Renal cortex interstitium (tissue), 15 donors: ENCODE data around the gene TLR3. TPM values are rescaled to one million over a fixed set of nuclear protein-coding genes. Genes with fewer than 3 reads are reported as not detected.
"Not testable (repeated sequence)": the region's sequence is repeated elsewhere in the genome, so short reads cannot be mapped to it uniquely, and the experiment has no call there.

Experiments
- DNase-seq, 11 donors: peaks; one replicate each; pipeline ENCODE4 v3.0.0-alpha.2; 2013; ENCODE audit warnings: low read depth in 9 of 11, low spot score in 4 of 11; ENCODE audit errors: extremely low read depth in 1 of 11
- long read RNA-seq, 16 experiments: transcript quantifications; one replicate each; lab custom pipeline, GENCODE V29; 2026
- polyA plus RNA-seq, 3 donors: library from polyadenylated mRNA; unstranded; fragments of 120-200 nt; gene quantifications; one replicate each; pipeline ENCODE4 v1.2.1, GENCODE V29; 2013; ENCODE audit not compliant: insufficient read length in 3 of 3

TLR3 gene
- polyA plus RNA-seq, result 10 to 100 TPM in 2 of 3 donors, 1 to 10 TPM in 1; 8.6 to 15.9 (median 12.1) TPM
- long read RNA-seq, donor 1, result 0 reads
- long read RNA-seq, donor 2, partial matches to known transcripts, result 0 of 3 reads
- long read RNA-seq, donor 2, other reads (novel, unspliced or antisense), result 0 of 3 reads
- long read RNA-seq, donor 3, full-length matches to known transcripts, result 2 of 2 reads
- long read RNA-seq, donor 3, partial matches to known transcripts, result 0 of 2 reads
- long read RNA-seq, donor 3, other reads (novel, unspliced or antisense), result 0 of 2 reads
- long read RNA-seq, donor 4, full-length matches to known transcripts, result 2 of 2 reads
- long read RNA-seq, donor 4, partial matches to known transcripts, result 0 of 2 reads
- long read RNA-seq, donor 4, other reads (novel, unspliced or antisense), result 0 of 2 reads
- long read RNA-seq, donor 5, result 0 reads
- long read RNA-seq, donor 6, full-length matches to known transcripts, result 3 of 3 reads
- long read RNA-seq, donor 6, partial matches to known transcripts, result 0 of 3 reads
- long read RNA-seq, donor 6, other reads (novel, unspliced or antisense), result 0 of 3 reads
- long read RNA-seq, donor 7, full-length matches to known transcripts, result 1 of 1 reads
- long read RNA-seq, donor 7, partial matches to known transcripts, result 0 of 1 reads
- long read RNA-seq, donor 7, other reads (novel, unspliced or antisense), result 0 of 1 reads
- long read RNA-seq, donor 8, result 0 reads
- long read RNA-seq, donor 9, full-length matches to known transcripts, result 2 of 2 reads
- long read RNA-seq, donor 9, partial matches to known transcripts, result 0 of 2 reads
- long read RNA-seq, donor 9, other reads (novel, unspliced or antisense), result 0 of 2 reads
- long read RNA-seq, donor 10, partial matches to known transcripts, result 0 of 1 reads
- long read RNA-seq, donor 10, other reads (novel, unspliced or antisense), result 0 of 1 reads
- long read RNA-seq, donor 11, result 0 reads
- long read RNA-seq, donor 12, partial matches to known transcripts, result 0 of 1 reads
- long read RNA-seq, donor 12, other reads (novel, unspliced or antisense), result 0 of 1 reads
- long read RNA-seq, donor 13, result 0 reads
- long read RNA-seq, donor 14, full-length matches to known transcripts, result 4 of 4 reads
- long read RNA-seq, donor 14, partial matches to known transcripts, result 0 of 4 reads
- long read RNA-seq, donor 14, other reads (novel, unspliced or antisense), result 0 of 4 reads
- long read RNA-seq, donor 15, result 0 reads
- long read RNA-seq, donor 16, full-length matches to known transcripts, result 3 of 3 reads
- long read RNA-seq, donor 16, partial matches to known transcripts, result 0 of 3 reads
- long read RNA-seq, donor 16, other reads (novel, unspliced or antisense), result 0 of 3 reads

DNA sequence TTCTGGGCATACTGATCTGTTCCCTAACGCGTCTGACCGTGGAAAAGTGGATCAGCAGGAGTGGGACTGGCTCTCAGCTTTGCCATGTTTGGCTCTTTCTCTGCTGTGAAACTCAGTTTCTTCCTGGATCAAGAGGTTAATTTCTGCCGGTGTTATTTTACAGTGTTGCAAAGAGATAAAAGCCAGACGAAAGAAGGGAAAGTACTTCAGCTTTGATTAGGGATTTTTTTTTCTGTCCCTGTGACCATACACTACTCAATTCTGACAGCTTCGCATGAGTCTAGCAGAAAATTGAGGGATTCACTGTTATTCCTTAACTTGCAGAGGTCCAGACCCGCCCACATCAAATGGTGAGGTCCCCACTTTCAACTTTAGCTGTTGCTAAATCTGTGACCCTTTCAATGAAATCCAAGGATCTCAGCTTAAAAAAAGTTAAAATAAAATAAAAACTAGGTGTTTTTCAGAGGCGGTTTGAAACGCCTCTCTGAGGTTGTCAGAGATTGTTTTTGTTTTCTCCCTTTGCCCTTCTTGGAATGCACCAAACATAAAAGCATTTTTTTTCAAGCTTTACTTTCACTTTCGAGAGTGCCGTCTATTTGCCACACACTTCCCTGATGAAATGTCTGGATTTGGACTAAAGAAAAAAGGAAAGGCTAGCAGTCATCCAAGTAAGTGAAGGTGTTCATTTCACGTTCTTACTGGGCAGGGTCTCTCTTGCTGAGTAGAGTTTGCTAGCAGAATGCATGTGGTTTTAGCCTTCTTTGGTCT, at the start of gene TLR3:
TSS of gene TLR3 (plus strand) at position 576 of the 768 bp plus-strand sequence. CDS start 7,464 bp downstream, outside the sequence.
- peak in 3 of 11 donors; percentile 24 to 47 (median 38) for DNase-seq

GRCh38 chr4:186019269-186019668, 49.7 kb upstream of the TLR3 start:
- DNase-seq, result no peak

DNA sequence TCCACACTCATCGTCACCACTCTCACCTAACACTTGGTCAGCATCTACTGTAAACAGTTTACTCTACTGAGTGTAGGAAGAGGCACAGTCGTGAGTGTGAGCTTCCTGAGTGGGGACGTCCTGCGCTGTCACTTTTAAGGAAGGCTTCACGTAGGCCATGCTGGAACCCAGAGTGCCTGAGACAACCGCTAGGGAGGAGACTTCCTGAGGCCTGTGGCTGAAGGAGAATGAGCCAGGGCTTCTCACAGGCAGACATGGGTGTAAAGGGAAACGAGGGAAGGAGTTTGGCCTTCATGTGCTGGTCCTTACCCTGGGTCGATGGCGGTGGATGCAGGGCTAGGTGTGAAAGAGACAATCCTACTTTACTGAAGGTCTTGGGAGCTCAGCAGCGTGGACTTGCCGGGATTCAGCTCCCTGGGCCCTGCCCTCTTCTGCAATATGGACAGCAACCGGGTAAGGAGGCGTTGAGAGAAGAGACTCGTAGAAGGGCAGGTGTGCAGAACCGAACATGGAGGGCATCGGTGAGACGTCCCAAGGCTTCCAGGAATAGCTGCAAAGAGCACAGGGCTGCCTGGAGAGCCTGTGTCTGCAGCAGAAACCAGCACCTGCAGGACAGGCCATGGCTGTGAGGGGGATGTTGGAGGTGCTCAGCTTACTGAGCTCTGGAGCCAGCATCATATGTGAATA, 48.7 kb upstream of the TLR3 start:
- no peak for DNase-seq

- DNase-seq, result no peak
These were observed 48.1 kb upstream of the TLR3 start for GRCh38 chr4:186020793-186021407.

DNA sequence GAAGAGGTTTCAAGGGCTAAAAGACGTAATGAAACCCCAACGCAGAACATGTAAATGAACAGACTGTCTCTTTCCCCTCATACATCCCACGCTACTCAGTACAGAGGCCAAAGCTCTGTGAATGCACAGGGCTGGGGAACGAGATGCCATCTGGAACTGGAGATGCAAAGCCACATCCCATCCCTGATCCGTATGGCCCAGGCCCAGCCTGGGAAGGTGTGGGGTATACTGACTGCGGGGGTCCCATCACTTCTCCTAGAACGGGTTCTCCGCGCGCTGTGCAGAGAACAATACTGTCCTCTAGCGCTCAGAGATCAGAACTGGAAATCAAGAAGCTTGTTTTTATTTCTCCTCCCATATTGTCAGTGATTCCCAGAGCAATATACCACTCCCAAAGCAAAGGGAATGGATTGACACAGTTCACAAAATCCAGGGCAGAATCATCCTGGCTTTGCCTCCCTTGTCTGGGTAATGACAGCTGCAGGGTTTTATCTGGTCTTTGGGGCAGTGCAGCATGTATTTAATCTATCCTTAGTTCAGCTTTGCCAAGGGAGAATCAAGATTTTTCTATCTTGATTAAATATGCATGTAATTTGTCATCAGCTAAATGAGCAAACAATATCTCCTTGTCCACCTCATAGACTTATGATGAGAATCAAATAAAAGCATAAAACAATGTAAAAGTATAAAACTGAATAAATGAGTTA, 47.3 kb upstream of the TLR3 start:
- DNase-seq, result peak in 4 of 11 donors; percentile 47 to 64 (median 58)

GRCh38 chr4:186023975-186024374, 45.0 kb upstream of the TLR3 start:
- DNase-seq, result no peak

DNA sequence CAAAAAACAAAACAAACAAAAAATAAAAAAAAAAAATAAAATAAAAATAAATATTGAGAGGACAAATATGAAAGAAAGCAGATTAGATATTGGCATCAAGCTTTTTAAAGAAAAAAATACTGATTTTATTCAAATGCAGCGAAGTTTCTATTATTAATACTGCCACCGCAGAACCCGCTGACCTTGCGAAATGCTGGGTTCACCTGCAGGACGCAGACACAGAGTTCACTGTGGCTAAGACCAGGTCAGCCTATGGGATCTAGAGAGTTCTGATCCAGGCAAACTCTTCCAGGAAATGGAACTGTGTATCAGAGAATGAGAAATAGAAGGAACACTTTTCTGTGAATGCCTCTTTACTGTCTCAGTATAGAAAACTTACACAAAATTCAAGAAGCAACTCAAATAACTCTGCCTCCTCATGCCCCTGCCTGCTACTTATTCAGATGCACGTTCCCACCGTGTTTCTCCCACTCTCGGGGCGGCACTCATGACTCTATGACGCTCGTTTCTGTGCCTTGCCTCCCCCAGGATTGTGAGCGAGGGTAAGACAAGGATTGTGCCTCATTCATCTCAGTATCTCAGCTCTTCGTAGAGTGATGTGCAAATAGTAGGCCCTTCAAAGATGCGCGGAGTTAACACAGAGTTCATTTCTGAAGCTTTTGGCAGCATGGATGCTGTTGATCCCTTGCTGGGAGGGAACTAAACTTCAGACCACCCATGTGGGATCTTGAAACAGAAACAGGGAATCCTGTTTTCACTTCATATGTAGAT, 44.1 kb upstream of the TLR3 start:
- DNase-seq, result no peak

DNA sequence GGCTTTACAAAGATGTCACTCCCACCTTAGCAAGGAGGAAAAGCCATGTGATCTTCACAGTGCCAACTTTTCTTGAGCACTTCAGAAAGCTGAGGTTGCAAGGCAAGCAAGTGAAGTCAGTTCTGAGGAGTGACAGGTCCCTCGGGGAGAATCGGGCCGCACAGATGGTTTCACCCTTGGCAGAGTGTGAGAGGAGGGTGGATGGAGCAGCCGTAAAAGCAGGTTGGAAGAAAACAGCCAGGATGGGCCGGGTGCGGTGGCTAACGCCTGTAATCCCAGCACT, 43.6 kb upstream of the TLR3 start:
- DNase-seq, result no peak

- no peak for DNase-seq
These were observed 41.6 kb upstream of the TLR3 start for GRCh38 chr4:186027405-186027804.

- peak; percentile 46 to 81 (median 69) for DNase-seq
These were observed 39.2 kb upstream of the TLR3 start for GRCh38 chr4:186029571-186030398.

- peak in 2 of 11 donors; percentile 32 to 36 for DNase-seq
These were observed 38.6 kb upstream of the TLR3 start for GRCh38 chr4:186030399-186030775.

DNA sequence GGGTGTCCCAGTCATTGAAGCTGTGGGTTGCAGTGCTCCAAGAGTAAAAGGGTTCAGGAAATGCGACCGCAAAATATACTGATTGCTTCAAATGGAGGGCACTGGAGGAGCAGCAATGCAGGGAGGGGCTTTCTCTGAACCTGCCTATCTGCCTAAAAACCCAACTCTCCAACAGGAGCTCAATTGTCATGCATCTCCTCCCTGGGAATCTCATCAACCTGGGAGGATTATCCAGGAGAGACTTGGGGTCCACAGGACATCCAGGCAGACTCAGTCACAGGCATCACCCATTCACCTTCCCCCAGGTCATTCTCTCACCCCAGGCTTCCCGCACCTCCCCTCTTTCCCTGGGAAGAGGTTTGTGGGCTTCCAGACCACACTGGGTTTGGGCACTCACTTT, 38.2 kb upstream of the TLR3 start:
- DNase-seq, result no peak

GRCh38 chr4:186032259-186032658, 36.7 kb upstream of the TLR3 start:
- no peak for DNase-seq

DNA sequence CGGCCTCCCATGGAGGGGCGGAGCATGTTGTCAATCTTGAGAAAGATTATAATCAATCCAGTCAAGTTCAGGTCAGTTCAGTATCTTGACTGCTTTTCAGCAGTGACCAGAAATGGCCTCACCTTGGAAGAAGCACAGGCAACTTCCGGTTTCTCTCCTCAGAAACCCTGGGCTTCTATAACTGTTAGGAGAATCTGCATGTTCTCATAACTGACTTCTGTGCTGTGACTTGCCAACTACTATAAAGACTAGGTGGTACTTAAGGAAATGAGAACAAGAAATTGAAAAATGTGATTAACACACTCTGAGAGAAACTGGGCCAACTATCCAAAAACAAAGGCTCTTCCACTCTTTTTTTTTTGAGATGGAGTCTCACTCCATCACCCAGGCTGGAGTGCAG, 35.9 kb upstream of the TLR3 start:
- DNase-seq, result no peak

DNA sequence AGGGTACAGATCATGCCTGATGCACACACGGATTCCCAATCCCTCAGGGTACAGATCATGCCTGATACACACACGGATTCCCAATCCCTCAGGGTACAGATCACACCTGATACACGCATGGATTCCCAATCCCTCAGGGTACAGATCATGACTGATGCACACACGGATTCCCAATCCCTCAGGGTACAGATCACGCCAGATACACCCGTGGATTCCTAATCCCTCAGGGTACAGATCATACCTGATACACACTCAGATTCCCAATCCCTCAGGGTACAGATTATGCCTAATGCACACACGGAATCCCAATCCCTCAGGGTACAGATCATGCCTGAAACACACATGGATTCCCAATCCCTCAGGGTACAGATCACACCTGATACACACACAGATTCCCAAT, 34.3 kb upstream of the TLR3 start:
- DNase-seq, result not testable (repeated sequence)
